Brain pericyte (primary cell): ENCODE data around the gene SOHLH1.

Experiments used
- DNase-seq: peaks from one replicate; pipeline ENCODE4 v3.0.0-alpha.2; 2012; ENCODE audit warnings: low read depth, low spot score

Gene SOHLH1

DNA sequence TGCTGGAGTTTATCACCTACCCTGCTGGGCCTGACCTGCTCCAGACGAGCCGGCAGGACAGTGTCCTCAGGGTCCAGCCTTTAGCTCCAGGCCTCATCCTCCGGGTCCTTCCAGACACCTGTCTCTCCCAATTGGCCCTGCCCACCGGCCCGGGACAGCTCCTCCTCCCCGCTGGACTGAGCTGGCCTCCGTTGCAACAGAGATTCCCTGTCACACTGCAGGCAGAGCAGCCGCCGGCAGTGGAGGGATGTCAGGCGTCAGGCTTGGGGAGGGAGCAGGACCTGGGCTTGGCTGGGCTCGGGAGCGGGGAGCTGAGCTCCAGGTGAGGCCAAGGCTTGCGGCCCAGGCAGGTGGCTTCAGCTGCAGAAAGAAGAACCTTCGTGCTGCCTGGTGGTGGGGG, 4.4 kb upstream of the SOHLH1 start:
- DNase-seq, result no peak

DNA sequence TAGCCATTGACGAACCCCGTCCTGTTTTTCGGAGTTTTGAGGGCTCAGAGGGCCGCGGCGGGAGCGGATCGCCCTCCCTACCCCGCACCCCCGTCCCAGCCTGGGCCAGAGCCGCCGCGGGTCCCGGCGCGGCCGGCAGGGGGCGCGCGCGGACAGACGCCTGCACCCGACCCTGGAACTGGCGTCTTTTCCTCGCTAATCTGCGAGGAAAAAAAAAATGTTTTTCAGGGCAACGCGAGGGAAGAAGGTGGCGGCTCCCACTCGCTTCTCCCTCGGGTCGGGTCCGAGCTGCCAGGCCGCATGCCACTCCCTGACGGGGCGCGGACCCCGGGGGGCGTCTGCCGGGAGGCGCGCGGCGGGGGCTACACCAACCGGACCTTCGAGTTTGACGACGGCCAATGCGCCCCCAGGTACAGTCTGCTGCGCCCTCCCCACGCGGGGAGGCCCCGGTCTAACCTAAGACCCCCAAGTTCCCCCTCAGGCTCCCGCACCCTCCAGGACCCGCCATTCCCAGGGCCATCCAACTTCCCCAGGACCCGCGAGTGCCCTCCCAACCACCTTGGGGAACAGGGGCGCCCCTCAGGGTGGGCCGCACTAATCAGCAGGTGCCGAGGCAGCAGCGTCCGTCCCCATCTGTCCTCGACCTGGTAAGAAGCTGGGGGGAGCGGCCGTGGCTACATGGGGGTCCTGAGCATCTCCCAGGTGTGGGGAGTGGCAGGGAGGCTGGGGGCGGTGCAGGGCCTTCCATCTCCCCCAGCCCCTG, 2.9 kb upstream of the SOHLH1 start, which contains the start of gene KCNT1:
Gene KCNT1, plus strand, starts transcription at position 227 of the 763 bp plus-strand sequence. Its CDS starts 74 bp downstream, at position 301.
- no peak for DNase-seq

DNA sequence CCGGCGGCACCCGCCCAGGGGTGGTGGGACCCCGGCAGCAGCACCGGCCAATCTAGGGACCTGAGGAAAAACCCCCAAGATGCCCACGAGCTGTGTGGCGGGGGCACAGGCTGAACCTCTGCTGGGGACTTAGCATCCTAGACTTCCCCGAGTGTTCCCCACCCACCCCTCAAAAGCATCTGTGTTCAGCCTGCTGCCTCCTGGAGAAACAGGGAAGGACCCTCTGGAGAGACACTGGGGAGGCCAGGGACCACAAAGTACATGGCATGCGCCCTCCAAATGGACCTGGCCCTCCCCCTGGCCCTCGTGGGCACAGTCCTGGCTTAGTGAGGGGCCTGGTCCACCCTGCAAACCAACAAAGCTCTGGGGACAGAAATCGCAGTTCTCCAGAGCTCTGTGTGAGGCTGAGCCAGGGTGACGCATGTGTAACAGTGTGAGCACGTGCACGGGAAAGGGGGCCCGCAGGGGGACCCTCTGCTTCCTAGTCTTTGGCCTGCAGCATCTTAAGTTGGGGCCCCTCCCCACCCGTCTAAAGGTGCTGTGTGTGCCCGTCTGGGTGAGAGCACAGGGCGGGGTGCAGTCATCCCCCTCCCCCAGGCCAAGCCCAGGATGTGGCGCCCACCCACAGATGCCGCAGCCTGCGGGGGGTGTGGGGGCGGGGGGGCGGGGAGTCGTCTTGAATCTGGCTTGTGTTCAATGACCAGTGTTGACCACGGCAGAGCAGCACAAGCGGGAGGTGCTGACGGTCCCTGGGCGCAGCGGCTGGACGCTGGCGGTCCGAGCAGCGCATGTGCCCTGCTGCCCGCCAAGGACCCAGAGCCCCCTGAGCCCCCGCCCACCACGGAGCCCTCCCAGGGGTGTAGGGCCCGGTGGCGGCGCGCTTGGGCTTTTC, 2.0 kb upstream of the SOHLH1 start:
- no peak for DNase-seq

DNA sequence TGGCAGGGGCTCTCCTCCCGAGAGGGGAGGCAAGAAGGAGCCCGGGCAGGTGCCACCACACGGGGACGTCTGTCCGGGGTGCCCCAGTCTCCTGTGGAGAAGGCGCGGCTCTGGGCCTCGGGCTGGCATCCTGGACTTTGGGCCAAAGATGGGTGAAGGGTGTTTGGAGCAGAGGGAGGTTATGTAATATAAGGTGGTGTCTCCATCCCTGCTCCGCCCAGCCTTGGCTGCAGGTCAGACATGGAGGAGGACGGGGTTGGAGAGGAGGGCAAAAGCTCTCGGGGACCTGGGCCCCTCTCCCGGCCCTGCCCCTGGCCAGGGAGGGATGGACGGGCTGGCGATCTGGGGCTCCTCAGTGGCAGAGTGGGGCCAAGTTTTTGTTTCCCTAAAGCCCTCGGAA, 1.2 kb upstream of the SOHLH1 start:
- no peak for DNase-seq

DNA sequence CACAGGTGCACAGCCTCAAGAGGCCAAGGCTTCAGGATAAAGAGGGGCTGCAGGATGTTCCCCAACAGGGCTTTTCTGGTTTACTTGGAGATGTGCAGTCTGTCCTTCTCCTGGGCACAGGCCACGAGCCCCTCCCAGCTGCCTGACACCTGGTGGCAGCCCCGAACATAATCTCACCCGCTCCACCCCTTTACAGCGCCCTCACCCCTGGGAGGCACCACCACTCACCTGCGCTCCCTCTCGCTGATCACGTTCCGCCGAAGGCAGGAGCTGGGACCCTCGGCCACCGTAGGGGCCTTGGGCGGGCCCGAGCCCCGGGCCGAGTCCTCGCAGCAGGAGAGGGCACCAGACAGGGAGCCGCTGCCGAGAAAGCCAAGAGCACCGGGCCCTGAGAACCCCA, 514 bp downstream of the SOHLH1 start:
- DNase-seq, result no peak

DNA sequence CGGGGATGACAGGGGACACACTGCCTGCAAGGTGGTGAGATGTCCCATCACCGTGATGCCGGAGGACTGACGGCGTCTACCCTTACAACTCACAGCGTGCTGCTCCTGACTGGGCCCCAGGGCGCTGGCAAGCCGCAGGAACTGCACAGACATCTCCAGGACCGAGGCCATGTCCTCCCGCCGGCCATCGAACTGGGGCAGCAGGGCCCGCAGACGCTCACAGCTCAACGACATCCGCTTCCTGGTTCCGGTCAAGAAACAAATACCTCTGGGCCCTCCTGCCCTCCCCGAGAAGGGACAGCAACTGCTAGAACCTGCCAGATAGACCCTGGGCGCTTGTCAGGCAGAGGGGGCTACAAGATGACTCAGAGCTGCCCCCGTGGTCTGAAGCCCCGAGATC, 1.0 kb downstream of the SOHLH1 start:
- DNase-seq, result no peak

DNA sequence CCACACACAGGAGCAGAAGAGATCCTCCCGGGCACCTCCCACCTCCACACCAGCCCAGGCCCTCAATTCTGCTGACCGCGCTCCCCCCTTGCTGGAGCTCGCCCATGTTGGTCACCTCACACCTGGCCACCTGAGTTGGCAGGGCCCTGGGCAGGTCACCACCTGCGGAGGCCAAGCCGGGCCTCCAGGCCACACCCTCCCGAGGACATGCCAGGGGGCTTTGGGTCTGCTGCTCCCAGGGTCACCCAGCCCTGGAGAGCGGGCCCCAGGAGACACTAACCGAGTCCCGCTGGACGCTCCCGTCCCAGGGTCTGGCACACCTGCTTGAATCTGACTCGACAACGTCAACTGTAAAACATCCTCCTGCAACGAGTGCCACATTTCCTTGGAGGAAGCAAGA, 2.1 kb downstream of the SOHLH1 start:
- no peak for DNase-seq

DNA sequence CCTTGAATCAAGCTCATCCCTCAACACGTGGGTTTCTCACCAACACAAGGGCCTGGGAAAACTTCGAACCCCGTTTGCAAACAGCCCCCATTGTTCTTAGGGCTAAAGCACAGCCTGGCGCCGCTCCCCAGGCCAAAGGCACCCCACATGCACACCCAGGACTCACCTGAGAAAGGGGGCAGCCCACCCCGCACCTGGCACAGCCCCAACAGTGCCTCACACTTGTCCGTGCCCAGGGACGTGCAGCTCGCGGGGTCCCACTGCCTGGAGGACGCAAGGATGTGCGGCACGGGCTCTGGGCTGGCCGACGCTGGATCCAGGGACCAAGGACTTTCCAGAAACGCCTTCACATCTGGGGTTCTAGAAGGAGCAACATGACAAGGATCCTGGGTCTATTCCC, 2.8 kb downstream of the SOHLH1 start:
- DNase-seq, result no peak

DNA sequence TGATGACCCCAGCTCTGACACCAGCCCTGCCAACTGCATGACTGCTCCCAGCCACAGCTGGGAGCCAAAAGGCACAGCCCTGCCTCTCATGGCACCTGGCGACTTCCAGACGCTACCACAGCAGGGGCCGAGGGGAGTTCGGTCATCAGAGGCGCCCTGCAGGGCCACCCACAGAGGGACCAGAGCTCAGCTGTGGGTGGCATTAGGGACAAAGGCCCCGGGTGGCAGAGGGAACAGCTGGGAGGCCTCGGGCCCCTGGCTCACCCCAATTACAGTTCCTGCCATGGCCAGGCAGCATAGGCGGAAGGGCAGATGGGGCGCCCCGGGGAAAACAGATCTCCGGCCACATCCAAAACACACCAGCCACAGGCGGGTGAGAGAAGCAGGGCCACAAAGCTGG, 3.6 kb downstream of the SOHLH1 start:
- no peak for DNase-seq

DNA sequence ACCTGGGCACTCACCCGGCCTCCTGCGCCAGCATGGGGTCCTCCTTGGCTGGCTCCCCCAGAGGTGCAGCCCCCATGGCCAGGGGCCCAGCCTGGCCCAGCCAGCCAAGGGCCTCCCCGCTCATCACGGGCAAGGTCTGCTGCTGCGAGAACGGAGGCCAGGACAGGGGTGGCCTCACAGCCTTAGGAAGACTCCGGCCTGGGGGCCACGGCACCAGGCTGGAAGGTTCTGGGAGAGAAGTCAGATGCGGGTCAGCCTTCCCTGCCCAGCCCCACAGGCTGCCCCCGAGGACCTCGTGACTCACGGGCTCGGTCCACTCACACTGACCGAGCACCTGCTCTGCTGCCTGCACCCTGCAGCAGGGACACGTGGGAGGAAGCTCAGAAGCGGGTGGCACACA, 4.2 kb downstream of the SOHLH1 start:
- DNase-seq, result no peak

DNA sequence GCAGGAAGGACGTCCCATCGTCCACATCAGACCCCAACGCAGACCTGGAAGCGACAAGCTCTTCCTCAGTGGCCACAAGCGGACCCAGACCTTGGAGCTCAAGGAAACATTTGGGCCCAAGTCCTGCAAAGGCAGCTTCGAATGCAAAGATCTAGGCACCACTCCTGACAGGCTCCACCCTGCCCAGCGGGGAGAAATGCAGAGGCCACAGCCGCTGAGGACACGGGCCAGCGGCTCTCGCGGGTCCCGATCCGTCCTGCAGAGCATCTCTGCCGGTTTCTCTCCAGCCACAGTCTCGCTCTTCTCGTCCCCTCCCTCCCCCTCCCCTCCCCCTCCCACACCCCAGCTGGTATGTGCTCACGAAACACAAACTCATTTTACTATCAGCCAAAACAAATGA, 4.9 kb downstream of the SOHLH1 start:
- no peak for DNase-seq

DNA sequence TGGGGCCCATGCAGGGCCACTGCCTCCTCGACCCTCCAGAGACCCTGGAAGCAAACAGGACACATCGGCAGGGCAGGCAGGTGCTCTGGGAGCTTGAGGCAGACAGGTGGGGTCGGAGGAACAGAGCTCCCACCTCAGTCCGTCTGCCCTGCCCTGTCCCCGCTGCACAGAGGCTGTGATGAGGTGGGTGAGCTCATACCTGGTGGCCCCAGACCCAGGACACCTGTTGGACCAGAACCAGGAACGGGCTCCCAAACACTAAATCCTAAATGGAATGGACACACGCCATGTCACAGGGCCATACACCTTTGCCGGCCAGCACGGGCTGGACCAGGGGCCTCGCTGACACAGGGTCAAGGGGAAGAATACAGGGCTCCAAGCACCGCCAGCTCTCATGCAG, 5.5 kb downstream of the SOHLH1 start:
- no peak for DNase-seq

DNA sequence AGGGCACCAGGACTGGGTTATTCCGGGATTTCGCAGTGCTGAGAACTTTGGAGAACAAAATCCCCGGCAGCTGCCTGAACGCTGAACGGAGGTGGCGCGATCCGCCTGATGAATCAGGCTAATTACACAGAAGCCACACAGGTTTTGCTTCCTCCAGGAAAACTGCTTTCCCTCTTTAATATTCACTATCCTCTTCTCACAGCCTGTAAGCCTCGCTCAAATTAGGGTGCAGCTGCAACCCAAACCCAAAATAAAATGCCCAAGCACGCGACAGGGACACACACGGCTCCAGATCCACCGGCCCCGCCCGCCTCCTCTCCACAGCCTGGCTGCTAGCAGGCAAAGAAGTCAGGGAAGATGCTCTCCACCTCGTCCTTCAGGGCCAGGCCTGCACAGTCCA, 6.0 kb downstream of the SOHLH1 start:
- no peak for DNase-seq

DNA sequence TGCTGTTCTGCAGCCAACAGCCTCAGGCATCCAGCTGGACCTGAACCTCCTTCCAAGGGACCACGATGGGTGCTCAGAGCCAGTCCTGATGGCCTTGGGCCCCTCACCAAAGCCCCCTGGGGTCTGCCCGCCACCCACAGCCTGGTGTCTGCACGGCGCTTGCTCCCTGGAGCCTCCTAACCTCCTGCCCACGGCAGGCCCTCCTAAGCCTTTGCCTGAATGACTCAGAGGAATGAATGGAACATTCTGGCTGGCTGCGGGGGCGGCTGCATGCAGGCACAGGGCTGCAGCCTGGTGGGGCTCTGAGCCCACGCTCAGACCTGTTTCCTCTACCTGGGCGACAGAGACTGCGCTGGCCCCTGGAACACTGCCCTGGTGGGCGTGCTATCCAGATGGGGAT, 6.9 kb downstream of the SOHLH1 start:
- DNase-seq, result no peak

DNA sequence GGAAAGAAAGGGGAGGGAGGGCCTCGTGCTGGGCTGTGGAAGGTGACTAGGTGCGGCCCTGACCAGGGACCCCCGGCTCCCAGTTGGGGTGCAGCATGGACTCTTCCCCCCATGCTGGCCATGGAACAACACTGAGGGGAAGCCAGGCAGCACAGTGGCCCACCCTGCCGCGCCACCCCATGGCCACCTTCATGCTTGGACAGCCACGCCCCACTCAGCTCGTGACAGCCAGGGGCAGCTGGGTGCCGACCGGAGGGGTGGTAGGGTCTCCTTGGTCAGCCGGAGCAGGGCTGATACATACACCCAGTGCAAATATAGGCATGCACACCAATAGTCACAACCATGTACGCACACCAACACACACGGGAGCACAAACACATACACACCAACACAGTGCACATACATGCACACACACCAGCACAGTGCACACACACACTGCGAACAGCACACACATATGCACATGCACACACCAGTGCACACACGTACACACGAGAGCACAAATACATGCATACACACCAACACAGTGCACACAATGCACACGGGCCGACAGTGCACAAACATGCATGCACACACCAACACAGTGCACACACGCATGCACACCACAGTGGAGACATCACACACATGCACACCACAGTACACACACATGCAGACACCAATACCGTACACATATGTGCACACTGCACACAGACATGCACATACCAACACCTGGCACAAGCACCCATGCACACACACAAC, 8.3 kb downstream of the SOHLH1 start:
- DNase-seq, result no peak

DNA sequence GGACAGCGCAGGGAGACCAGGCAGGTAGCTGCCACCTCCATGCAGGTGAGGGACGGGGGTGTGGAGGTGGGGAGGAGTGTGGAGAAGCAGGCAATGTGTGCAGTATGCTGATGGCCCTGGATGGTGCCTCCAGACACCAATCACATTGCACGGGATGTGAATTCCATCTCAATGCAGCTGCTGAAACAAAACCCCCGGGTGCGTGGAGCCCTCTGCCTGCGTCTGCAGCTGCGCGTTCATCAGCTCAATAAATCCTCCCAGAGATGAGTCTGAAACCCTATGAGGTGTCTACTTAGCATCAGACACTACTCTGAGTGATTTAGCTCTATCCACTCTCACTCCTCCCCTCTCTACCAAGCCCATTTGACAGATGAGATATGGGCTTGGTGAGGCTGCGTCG, 10.3 kb downstream of the SOHLH1 start:
- DNase-seq, result no peak

DNA sequence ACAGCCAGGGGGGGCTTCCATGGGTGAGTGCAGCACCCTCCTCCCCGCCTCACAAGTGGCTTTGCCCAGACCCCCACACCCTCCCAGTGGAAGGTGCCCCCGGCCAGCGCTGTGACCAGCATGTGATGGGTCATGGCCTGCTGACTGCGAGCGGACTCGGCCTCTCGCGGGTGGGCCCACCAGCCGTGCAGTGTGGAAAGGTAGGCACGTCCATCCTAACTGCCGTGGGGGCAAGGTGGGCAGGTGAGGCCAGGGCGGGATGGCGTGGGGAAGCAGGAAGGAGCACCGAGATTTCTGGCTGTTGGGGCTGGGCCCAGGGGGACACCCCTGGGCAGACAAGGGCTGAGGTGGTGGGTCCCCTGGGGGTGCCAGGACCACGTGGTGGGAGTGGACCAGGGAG, 12.1 kb downstream of the SOHLH1 start:
- no peak for DNase-seq

DNA sequence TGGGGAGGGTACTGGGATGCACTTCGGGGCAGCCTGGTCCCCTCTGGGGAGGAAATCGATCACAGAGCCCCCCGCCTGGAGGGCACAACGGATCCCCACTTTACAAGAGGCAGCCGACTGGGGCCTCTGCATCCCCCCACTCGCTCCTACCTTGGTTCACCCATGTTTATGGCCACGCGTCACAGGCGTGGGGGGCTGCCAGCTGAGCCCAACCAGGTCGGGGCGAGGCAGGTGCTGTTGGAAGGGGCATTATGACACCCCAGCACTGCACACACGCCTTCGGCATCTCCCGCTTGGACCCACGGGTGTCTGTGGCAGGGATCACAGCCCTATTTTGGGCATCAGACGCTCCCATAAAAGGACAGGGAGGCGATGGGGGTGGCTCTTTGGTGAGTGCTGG, 14.6 kb downstream of the SOHLH1 start:
- no peak for DNase-seq

DNA sequence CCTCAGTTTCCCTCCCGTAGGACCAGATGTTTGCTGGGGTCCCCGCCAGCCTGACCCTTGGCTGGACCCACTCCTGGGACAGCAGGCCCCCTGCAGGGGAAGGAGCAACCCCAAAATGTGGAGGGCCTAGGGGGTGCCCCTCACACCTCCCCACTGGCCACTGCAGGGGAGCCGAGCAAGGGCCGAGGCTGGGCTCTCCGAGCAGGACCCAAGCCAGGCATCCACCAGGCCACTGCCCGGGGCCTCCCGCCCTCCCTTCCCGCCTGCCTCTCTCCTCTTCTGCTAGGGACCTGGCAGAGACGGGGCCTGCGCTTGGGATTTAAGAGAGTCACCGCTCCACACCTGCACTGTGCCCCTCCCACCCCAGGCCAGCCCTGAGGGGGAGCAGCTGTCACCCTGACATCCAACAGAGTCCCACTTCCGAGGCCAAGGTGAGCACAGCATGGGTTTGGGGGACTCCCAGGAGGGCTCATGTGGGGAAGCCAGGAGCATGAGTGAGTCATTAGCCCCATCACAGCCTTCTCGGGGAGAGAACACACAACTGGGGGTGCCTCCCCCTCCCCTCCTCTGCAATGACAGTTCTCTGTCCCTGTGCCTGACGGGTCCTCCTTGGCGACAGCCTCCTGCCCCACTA, 15.8 kb downstream of the SOHLH1 start:
- DNase-seq, result no peak

DNA sequence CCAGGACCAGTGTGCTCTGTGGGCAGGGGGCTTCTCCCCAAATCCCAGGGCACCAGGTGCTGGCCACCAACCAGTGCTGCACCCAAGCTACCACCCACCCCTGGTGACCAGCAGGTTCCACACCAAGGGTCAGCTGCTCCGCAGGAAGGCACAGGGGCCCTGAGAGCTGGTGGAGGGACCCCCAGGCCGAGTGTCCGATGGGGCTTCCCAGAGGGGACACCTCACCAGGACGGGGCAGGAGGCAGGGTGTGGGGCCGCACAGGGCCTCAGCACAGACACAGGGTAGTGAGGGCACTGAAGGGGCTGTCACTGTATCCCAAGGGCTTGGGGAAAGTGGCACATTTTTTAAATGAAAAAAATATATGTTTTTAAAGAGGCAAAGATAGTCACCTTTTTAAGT, 18.1 kb downstream of the SOHLH1 start:
- DNase-seq, result no peak

DNA sequence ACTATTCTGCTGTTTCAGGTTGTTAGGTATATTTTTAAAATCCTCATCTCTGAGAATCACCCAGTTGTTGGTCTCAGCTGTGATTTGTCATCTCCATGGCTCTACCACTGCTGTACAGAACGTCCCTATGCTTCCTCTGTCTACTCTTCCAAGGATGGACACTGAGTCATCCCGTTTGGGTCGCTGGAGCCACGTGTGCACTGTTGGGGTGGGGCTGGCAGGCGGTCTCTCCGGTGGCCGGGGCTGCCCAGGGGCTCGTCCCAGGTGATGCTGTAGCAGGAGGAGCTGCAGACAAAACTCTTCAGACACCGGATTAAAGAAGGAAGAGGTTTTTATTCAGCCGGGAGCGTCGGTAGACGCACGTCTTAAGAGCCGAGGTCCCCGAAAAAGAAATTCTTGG, 19.2 kb downstream of the SOHLH1 start:
- no peak for DNase-seq
